Raji (cell line): Measurements from ENCODE around the gene KRT2.

Experiments used
- POLR2A ChIP-seq: IDR thresholded peaks from 2 replicates; pipeline ENCODE4 v1.6.1; 2011; ENCODE audit warnings: low read depth, low read length, control low read depth; ENCODE audit not compliant: insufficient read depth

Gene KRT2

DNA sequence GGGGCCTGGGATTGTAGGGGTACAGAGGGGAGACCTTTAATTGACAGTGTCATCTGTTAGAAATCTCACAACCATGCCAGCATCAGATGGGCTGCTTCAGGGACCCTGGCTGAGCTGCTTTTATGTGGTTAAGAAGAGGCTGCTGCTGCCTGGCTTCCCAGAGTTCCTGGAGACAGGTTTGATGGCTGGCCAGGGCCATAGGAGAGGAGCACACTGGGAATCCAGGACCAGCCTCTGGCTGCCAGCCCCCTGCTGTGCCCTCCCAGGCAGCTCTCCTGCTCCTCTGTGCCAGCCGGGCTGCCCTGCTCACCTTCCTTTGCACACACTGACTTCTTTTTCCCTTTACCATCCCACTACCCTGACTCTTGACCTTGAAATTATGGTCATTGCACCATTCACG lies 33.1 kb downstream of the KRT2 start:
- TF ChIP-seq POLR2A, result no peak

GRCh38 chr12:52618216-52618615 lies 33.8 kb downstream of the KRT2 start, which contains the start of gene KRT73:
TSS of gene KRT73 (minus strand) at chr12:52618559. CDS start at chr12:52618524, 35 bp downstream.
- TF ChIP-seq POLR2A, result no peak

DNA sequence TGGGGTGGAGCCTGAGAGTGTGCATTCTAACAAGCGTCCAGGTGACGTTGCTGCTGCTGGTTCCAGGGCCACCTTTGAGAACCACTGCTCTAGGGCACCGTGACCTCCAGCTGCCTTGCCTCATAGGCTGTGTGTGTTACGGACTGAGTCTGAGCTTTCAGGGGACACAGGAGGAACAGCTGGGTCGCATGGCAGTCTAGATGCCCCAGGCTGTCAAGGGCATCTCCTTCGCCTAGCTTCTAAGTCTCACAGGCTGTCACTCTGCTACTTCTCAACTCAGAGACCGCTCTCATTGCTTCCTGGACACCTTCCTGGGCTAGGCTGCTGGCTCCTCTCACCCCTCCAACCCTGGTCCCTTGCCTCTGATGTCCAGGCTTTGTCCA lies 34.6 kb downstream of the KRT2 start:
- no peak for TF ChIP-seq POLR2A

DNA sequence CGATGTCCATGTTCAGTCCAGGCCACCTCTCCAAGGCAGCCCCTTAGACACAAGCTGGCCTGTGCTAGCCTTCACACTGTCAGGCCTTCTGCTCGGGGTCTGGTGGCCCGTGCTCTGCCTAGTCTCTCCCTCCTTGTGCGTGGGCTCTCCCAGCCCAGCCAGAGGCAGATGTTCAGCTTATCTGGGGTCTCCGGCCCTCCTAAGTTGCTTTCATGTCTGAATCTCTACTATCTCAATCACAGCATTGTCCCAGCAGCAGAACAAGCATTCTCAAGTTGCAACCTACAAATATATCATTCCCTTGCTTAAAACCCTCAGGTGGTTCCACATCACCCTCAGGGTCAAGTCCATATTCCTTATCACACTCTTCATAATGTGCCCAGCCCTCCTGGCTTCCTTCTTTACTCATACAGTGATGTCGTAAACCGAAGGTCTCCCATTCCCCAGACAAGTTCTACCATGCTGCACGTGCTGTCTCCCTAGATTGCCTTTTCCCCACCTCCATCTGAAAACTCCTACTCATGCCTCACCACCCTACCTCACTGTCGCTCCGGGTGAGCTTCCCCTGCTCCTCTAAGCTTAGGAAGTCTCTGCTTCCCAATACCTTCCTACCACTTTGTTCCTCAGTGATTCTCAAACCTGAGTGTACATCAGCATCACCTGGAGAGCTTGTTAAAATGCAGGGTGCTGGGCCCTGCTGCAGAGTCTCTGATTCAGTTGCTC lies 35.2 kb downstream of the KRT2 start:
- no peak for TF ChIP-seq POLR2A

- TF ChIP-seq POLR2A, result no peak
These were observed 36.1 kb downstream of the KRT2 start for GRCh38 chr12:52615912-52616311.

DNA sequence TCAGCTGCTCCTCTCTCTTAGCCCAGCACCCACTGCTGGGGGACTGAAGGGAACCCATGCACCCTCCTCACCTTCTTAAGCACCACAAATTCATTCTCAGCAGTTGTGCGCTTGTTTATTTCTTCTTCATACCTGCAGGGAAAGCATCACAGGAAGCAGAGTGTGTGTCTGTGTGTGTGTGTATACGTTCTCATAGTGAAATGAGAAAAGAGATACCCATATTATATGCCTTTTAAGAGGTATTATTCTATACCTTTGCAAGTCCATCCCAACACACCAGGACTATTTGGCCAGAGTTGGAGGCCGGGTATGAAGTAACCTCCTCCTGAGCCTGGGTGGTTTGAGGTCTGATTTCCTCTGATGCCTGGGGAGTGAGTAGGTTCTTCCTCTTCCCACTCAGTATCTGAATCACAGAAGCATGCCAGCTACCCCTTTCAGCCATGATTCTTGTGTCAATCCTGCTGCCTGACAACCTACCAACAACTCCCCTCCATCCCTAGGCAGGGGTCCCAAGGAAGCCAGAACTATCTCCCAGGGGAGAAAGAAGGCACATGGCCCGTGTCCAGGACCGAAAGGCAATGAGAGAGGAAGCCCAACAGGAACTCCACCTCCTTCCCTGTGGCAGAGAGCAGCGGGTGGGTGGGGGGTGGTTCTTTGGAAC lies 36.7 kb downstream of the KRT2 start:
- TF ChIP-seq POLR2A, result no peak

DNA sequence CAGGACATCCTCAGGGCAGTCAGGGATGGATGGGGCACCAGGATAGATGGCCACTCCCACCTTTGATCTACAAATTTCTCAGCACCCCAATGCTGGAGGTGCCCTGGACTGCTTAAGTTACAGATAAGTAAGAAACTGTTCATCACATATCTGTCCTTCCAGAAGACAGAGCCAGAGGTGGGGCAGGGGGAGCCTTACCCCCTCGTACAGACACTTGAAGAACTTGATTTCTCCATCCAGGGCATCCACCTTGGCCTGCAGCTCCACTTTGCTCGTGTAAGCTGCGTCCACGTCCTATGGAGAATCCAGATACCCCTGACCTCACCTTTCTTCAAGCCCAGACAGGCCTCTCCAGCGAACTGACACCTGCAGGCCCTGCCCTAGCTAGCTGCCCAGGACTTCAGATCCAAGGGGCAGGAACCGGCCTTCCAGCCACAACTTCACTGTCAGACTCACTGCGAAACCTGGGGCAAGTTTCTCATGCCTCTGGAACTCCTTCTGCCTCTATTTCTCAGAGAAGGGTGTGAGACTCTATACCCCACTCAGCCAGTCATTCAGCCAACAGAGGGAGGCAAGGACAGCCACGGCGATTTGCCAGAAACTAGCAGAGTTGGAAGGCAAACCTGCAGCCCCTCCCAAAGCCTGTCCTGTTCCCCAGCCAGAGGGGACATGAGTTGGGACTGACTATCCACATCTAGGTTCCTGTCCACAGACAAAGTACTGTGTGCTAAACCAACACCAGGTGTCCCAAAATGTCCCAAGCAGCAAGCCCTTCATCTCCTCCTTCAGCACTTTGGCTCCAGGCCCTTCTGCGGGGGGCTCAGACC lies 37.4 kb downstream of the KRT2 start:
- no peak for TF ChIP-seq POLR2A

DNA sequence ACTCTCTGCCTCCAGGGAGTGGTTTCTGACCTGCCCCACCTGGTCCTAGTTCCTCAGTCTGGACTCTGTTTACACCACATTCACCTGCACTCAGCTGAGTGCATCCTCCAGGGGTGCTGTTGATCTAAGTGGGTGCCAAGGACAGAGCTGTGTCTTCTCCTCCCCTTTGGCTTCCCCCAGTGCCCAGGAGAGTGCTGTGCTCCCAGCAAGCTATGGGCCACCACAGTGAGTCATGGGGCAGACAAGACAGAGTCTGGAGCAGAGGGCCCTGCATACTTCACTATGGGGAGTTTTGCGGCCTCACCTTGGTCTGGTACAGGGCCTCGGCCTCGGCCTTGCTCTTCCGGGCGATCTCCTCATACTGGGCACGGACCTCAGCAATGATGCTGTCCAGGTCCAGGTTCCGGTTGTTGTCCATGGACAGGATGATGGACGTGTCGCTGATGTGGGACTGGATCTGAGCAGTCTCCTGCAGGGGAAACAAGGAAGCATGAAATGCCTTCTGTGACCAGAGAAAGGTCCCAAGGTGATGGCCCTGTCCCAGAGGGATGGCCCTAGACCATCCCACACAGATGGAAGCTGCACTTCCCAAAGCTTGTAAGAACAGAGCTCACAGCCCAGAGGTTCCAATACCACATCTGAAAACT lies 38.5 kb downstream of the KRT2 start:
- TF ChIP-seq POLR2A, result no peak

GRCh38 chr12:52612431-52613383 lies 39.3 kb downstream of the KRT2 start:
- no peak for TF ChIP-seq POLR2A

- TF ChIP-seq POLR2A, result no peak
These were observed 40.9 kb downstream of the KRT2 start for GRCh38 chr12:52611080-52611468.

GRCh38 chr12:52608826-52609630 lies 43.0 kb downstream of the KRT2 start:
- no peak for TF ChIP-seq POLR2A

DNA sequence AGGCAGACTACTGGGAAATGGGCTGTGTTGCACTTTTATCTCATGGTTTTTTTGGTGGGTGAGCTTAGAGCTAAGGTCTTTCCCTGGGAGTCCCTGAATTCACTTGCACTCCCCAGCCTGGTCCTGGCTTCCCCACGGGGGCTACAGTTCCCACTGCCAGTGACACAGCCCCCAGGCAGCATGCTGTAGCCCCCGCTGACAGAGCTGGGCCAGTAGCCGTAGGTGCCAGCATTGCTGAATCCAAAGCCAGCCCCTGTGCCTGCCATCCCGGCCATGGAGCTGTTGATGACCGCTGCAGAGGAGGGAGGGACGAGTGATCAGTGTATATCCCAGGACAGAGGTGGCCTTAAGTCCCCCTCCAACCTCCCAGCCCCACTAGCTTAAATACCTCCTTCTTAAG lies 43.9 kb downstream of the KRT2 start:
- TF ChIP-seq POLR2A, result no peak

DNA sequence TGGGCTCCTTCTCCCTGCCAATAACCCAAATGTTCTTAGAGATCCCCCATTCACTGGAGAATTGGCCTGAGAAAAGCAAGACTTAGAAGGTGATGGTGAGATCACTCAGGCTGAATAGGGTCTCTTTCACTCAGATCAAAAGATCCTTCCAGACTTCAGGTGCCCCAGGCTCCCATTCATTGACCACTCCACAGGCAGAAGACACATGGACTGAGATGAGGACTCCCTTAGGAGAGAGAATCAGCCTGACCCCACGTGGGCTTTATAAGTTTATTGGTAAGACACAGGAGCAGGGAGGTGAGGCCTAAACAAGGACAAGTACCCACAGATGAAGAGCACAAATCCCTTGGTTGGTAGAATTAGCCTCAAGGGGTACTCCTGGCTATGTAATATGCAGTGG lies 44.7 kb downstream of the KRT2 start:
- TF ChIP-seq POLR2A, result no peak

GRCh38 chr12:52606581-52607218 lies 45.3 kb downstream of the KRT2 start:
- no peak for TF ChIP-seq POLR2A
